ENCODE results near the gene INTS3. TPM values are rescaled to one million over a fixed set of nuclear protein-coding genes. Genes with fewer than 3 reads are reported as not detected.

Gene INTS3
- total and polyA plus RNA-seq, 7 donors = 11.3 to 29.0 (median 22.1) TPM

DNA sequence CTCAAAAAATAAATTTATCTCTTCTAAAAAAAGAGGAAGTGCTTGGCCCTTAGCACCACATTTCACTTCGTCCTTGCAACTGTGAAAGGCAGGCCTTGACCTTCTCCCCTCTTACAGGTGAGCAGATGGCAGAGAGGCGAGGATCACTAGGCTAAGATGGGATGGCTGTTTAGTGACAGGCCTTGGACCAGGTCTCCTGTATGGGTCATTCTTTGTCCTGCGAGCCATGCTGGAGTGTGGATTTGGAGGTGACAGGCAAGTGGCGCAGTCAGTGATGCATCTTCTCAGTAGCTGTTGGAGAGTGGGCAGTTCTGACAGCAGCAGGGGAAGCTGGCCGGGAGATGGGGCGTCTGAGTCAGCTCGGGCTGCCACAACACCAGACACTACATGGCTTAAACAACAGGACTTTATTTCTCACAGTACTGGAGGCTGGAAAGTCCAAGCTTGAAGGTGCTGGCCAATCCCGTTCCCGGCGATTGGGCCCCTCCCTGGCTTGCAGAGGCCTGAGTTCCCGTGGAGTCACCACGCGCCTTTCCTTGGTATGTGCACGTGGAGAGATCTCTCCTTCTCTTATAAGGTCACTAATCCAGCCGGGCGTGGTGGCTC, 63.9 kb downstream of the INTS3 start:
- Histone ChIP-seq H3K4me1 (peaks cover 17% of the 10 kb centered on the region), H3K4me3 (no peak overlapping the region), H3K36me3 (ENCODE audit: insufficient read depth in 1 of 2, low read depth in 1 of 2) (no peaks in the 10 kb centered on the region), H3K27ac (no peak overlapping the region), H3K27me3 (ENCODE audit: insufficient read depth in 3 of 3, low read length in 2 of 3) (no peaks in the 10 kb centered on the region), H3K9me3 (no peaks in the 10 kb centered on the region)
- peak; percentile 9 to 43 for DNase-seq
- ATAC-seq = no peak
- intact Hi-C loops (cut with DNase I) = loop anchor here (10.0 kb wide), 2 partner anchors 57 to 153 kb away; partner anchors contain the start of gene DENND4B (in 1 of the 2)
- TF ChIP-seq, protein P1, sequence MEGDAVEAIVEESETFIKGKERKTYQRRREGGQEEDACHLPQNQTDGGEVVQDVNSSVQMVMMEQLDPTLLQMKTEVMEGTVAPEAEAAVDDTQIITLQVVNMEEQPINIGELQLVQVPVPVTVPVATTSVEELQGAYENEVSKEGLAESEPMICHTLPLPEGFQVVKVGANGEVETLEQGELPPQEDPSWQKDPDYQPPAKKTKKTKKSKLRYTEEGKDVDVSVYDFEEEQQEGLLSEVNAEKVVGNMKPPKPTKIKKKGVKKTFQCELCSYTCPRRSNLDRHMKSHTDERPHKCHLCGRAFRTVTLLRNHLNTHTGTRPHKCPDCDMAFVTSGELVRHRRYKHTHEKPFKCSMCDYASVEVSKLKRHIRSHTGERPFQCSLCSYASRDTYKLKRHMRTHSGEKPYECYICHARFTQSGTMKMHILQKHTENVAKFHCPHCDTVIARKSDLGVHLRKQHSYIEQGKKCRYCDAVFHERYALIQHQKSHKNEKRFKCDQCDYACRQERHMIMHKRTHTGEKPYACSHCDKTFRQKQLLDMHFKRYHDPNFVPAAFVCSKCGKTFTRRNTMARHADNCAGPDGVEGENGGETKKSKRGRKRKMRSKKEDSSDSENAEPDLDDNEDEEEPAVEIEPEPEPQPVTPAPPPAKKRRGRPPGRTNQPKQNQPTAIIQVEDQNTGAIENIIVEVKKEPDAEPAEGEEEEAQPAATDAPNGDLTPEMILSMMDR (IDR thresholded peaks at IDR 0.05) = no peak
- 87 to 90% (median 90%) methylated on average over 16 of the region's 16 CpGs for WGBS, 3 donors

DNA sequence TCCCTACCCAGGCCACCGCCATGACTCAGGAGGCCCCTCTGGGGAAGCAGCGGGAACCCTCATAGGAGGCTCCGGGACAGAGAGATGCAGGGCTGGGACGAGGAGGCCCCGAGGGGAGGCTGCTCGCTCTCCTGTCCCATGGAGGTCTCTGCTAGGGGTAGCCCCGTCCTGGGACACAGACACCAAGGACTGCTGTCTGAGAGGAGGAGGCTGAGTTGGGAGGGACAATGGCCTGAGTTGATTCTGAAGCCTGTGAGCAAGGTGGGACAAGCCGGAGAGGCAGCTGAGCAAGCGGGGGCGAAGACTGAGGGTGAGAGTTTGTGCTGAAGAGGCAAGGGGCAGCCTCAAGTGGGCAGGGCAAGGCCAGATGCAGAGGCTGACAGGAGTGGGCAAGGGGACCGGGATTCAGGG, 64.8 kb downstream of the INTS3 start:
- Histone ChIP-seq H3K4me3 (no peak overlapping the region), H3K27me3 (ENCODE audit: insufficient read depth in 3 of 3, low read length in 2 of 3) (no peaks in the 10 kb centered on the region), H3K4me1 (peaks cover 17% of the 10 kb centered on the region), H3K36me3 (ENCODE audit: insufficient read depth in 1 of 2, low read depth in 1 of 2) (no peaks in the 10 kb centered on the region), H3K9me3 (no peaks in the 10 kb centered on the region), H3K27ac (no peak overlapping the region)
- ATAC-seq = no peak
- WGBS, 3 donors = 90 to 93% (median 93%) methylated on average over 11 of the region's 11 CpGs
- DNase-seq = peak; percentile 12 to 45
- intact Hi-C loops (cut with DNase I) = loop anchor here (10.0 kb wide), 2 partner anchors 58 to 152 kb away; partner anchors contain the start of gene DENND4B (in 1 of the 2)
- TF ChIP-seq, protein P1 (IDR thresholded peaks at IDR 0.05) = no peak

DNA sequence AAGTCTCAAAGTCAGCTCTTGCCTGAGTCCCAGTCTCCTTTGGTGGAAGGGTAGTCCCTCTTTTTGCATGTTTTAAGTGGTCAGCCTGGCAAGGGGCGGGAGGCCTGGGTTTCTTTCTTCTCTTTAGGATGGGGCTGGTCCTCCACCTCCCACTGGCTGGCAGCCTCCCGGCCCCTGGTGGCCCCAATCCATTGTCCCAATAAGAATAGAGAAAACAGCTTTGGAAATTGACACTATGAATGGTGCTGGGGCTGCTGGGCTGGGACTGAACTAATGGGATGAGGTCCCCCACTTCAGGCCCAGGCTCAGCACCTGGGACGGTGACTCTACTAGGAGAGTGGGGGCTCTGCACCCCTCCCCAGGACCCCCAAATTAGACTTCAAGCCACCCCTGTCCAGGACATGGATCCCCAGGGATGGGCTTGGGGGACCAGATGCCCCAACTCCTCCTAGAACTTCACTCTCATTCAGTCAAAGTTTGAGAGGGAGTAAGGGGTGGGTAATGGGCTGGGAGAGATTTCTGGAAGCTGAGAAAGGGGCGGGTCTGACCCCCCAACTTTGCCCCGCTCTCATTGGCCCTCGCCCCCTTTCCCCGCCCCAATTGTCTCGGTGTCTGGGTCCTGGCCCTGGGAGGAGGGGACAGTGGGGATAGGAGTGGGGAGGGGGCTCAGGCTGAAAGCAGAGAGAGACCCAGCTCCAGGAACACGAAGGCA, 65.6 kb downstream of the INTS3 start:
- ATAC-seq (no peak), DNase-seq (peak; percentile 4 to 37)
- H3K4me3 ChIP-seq = no peak overlapping the region
- H3K9me3 ChIP-seq = no peaks in the 10 kb centered on the region
- TF ChIP-seq, protein P1 (IDR thresholded peaks at IDR 0.05) = no peak
- intact Hi-C loops (cut with DNase I) = loop anchor here (10.0 kb wide), 2 partner anchors 59 to 151 kb away; partner anchors contain the start of gene DENND4B (in 1 of the 2)
- no peaks in the 10 kb centered on the region for H3K27me3 ChIP-seq (ENCODE audit: insufficient read depth in 3 of 3, low read length in 2 of 3)
- WGBS, 3 donors = 76 to 85% (median 84%) methylated on average over 9 of the region's 9 CpGs
- no peaks in the 10 kb centered on the region for H3K36me3 ChIP-seq (ENCODE audit: insufficient read depth in 1 of 2, low read depth in 1 of 2)
- no peak overlapping the region for H3K27ac ChIP-seq
- H3K4me1 ChIP-seq = peaks cover 17% of the 10 kb centered on the region

DNA sequence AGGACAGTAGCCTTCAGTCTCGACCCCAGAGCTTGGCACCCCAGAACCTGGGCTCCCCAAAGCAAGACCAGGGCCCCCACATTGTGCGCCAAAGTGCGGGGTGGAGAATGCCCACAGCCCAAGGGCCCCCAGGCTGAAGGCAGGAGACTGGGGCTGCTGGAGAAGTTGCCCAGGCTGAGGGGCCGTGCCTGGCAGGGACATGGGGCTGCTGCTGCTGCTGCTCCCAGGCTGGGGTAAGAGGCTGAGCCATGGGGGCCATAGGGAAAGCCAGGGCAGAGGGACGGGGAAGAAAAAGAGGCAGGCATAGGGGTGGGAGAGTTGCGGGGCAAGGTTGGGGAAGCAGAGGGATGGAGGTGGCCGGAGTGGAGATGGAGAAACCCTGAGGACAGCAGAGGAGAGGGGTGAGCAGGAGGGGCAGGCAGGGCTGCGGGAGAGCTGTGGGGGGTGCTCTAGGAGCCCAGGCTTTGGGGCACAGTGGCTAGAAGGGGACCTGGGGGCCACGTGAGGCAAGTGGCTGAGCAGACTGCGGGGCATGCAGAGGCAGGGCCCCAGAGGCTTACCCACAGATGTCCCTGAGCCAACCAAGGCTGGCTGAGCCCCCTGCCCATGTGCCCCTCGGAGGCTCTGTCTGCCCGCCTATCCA, 66.2 kb downstream of the INTS3 start:
- peaks cover 16% of the 10 kb centered on the region for H3K4me1 ChIP-seq
- ATAC-seq (no peak), DNase-seq (peak; percentile 5 to 36)
- TF ChIP-seq, protein P1 (IDR thresholded peaks at IDR 0.05) = no peak
- H3K27me3 ChIP-seq (ENCODE audit: insufficient read depth in 3 of 3, low read length in 2 of 3) = no peaks in the 10 kb centered on the region
- WGBS, 3 donors = 78 to 83% (median 81%) methylated on average over 12 of the region's 12 CpGs
- H3K36me3 ChIP-seq (ENCODE audit: insufficient read depth in 1 of 2, low read depth in 1 of 2) = no peaks in the 10 kb centered on the region
- intact Hi-C loops (cut with DNase I) = loop anchor here (10.0 kb wide), 2 partner anchors 59 to 151 kb away; partner anchors contain the start of gene DENND4B (in 1 of the 2)
- H3K9me3 ChIP-seq = no peaks in the 10 kb centered on the region
- no peak overlapping the region for H3K4me3 ChIP-seq
- no peak overlapping the region for H3K27ac ChIP-seq
